Prostate gland (tissue), 2 donors: ENCODE data around the gene DOCK11. TPM values are rescaled to one million over a fixed set of nuclear protein-coding genes. Genes with fewer than 3 reads are reported as not detected.

Experiments used
- DNase-seq: peaks from one replicate; pipeline ENCODE4 v3.0.0-alpha.2; 2019; ENCODE audit warnings: low spot score
- H3K27ac ChIP-seq, 2 donors: fragments of 200-600 bp; sonication (generic); 2 replicates each; pipeline ENCODE4 v1.5.1; 2017 to 2019
- H3K27me3 ChIP-seq: fragments of 200-600 bp; sonication (generic); replicated peaks from 2 replicates; pipeline ENCODE4 v1.5.1; 2019; ENCODE audit not compliant: insufficient read depth
- H3K36me3 ChIP-seq, 2 donors: fragments of 200-600 bp; sonication (generic); 1 replicate in 1 of 2; 2 replicates in 1 of 2; pipeline versions ENCODE4 v1.5.1 to v1.8.1; 2017 to 2019
- H3K4me1 ChIP-seq: fragments of 200-600 bp; sonication (generic); replicated peaks from 2 replicates; pipeline ENCODE4 v1.5.1; 2019
- H3K4me3 ChIP-seq, 2 donors: fragments of 200-600 bp; sonication (generic); 2 replicates each; pipeline ENCODE4 v1.5.1; 2017 to 2019
- H3K9me3 ChIP-seq: fragments of 200-600 bp; sonication (generic); 2 replicates; pipeline ENCODE4 v1.5.1; 2017
- POLR2A ChIP-seq: fragments of 450-650 bp; IDR thresholded peaks from one replicate; pipeline ENCODE4 v1.6.1; 2016; ENCODE audit warnings: antibody characterized with exemption, mild to moderate bottlenecking
- POLR2AphosphoS5 ChIP-seq: sonication (generic); formaldehyde crosslinking; IDR thresholded peaks from one replicate; pipeline ENCODE4 v1.6.1; 2017; ENCODE audit warnings: antibody characterized with exemption
- WGBS: methylation state at CpG from one replicate; pipeline ENCODE4 v1.1.5; 2018; 5-methylcytosine and 5-hydroxymethylcytosine counted together
- intact Hi-C: fragments of 100-400 bp; cut with DNase I; formaldehyde crosslinking; loops from one replicate; pipeline ENCODE4 v1.14.2; 2022
- total RNA-seq, 2 donors: library from RNA; depleted of rRNA; stranded (reverse); fragments of >200 nt; gene quantifications; one replicate each; pipeline ENCODE4 v1.1.0, GENCODE V29; 2016
- TF ChIP-seq, protein P1 (sequence below), 4 experiments: fragments of 200-600 bp in 2 of 4; fragments of 450-650 bp in 2 of 4; sonication (generic) in 2 of 4; IDR thresholded peaks; 1 replicate in 3 of 4; 2 replicates in 1 of 4; pipeline ENCODE4 v1.5.1; 2016 to 2019; ENCODE audit warnings: antibody characterized with exemption in 4 of 4, mild to moderate bottlenecking in 2 of 4, moderate library complexity in 2 of 4

DOCK11 gene
- total RNA-seq, 2 donors from 2014 or later: 2.6 to 4.7 TPM

DNA sequence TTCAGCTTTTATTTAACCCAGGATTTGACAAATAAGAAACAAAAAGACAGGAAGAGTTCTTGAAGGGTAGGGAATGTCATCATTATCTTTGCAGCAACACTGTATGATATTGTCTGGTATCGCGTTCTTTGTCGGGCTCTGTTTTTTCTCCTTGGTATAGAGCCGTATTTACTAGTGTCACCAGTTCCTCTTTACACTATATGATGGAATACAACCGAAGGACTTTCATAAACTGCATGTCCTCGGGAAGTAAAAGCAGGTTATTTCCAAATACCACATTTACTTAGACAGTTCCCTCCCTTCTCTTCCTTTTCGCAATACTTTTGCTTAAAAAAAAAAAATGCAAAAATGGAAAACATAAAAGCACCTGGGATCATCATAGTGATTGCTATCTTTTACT lies 135.2 kb downstream of the DOCK11 start:
- no peaks in the 10 kb centered on the region for H3K36me3 ChIP-seq

DNA sequence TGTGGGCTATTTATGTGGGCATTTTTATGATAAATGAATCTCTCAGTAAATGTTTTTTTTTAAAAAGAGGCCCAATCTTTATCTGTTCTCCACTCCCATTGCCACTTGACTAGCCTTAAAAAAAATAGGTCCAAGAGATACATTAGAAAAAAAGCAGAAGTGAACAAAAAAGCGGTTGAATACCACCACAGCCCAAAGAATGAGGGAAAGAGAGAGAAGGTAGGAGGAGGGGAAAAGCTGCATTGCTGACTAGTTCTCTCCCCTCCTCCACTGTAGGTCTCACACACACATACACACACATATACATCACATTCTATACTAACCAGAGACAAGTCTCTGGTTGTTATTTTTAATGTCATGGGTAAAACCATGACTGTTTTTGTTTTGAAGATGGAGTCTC lies 136.0 kb downstream of the DOCK11 start:
- Histone ChIP-seq H3K4me3 (no peak overlapping the region), H3K36me3 (no peaks in the 10 kb centered on the region), H3K4me1 (no peaks in the 10 kb centered on the region), H3K27ac (no peak overlapping the region), H3K27me3 (no peaks in the 10 kb centered on the region), H3K9me3 (no peaks in the 10 kb centered on the region)
- no peak for DNase-seq
- TF ChIP-seq POLR2A: no peak
- TF ChIP-seq POLR2AphosphoS5: no peak
- TF ChIP-seq, protein P1, sequence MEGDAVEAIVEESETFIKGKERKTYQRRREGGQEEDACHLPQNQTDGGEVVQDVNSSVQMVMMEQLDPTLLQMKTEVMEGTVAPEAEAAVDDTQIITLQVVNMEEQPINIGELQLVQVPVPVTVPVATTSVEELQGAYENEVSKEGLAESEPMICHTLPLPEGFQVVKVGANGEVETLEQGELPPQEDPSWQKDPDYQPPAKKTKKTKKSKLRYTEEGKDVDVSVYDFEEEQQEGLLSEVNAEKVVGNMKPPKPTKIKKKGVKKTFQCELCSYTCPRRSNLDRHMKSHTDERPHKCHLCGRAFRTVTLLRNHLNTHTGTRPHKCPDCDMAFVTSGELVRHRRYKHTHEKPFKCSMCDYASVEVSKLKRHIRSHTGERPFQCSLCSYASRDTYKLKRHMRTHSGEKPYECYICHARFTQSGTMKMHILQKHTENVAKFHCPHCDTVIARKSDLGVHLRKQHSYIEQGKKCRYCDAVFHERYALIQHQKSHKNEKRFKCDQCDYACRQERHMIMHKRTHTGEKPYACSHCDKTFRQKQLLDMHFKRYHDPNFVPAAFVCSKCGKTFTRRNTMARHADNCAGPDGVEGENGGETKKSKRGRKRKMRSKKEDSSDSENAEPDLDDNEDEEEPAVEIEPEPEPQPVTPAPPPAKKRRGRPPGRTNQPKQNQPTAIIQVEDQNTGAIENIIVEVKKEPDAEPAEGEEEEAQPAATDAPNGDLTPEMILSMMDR (IDR thresholded peaks at IDR 0.05): no peak
- 90% methylated on average over 1 of the region's 1 CpG for WGBS
- intact Hi-C loops: no loop called here

More for the DNA sequence above, 135.2 kb downstream of the DOCK11 start:
- H3K27ac ChIP-seq: no peak overlapping the region
- H3K4me3 ChIP-seq: no peak overlapping the region
- no peaks in the 10 kb centered on the region for H3K9me3 ChIP-seq
- TF ChIP-seq POLR2A (no peak), POLR2AphosphoS5 (no peak)
- TF ChIP-seq, protein P1 (IDR thresholded peaks at IDR 0.05): no peak
- no peaks in the 10 kb centered on the region for H3K27me3 ChIP-seq
- DNase-seq: no peak
- WGBS: 83% methylated on average over 7 of the region's 7 CpGs
- intact Hi-C loops: no loop called here
- no peaks in the 10 kb centered on the region for H3K4me1 ChIP-seq

DNA sequence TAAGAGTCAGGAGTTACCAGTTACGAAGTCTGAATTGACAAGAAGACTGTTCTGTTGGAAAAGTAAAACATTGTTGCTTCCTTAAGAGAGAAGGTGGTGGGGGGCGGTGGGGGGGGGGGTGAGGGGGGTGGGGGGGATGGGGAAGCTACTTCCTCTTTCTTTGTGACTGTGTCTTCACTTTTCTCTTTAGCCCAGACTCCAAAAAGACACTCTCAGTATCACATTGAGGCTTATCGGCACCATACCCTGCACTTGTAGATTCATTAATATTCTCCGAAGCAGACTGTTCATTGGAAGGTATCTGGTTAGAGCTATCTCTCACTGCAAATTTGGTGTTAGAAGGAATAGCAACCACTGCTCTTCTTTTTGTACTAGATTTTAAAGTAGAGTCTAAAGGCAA lies 137.2 kb downstream of the DOCK11 start:
- H3K27me3 ChIP-seq: no peaks in the 10 kb centered on the region
- TF ChIP-seq, protein P1 (IDR thresholded peaks at IDR 0.05): no peak
- TF ChIP-seq POLR2A (no peak), POLR2AphosphoS5 (no peak)
- H3K9me3 ChIP-seq: no peaks in the 10 kb centered on the region
- DNase-seq: no peak
- intact Hi-C loops: no loop called here
- 94% methylated on average over 3 of the region's 4 CpGs for WGBS
- no peak overlapping the region for H3K27ac ChIP-seq
- H3K4me1 ChIP-seq: no peaks in the 10 kb centered on the region
- H3K36me3 ChIP-seq: no peaks in the 10 kb centered on the region
- no peak overlapping the region for H3K4me3 ChIP-seq

DNA sequence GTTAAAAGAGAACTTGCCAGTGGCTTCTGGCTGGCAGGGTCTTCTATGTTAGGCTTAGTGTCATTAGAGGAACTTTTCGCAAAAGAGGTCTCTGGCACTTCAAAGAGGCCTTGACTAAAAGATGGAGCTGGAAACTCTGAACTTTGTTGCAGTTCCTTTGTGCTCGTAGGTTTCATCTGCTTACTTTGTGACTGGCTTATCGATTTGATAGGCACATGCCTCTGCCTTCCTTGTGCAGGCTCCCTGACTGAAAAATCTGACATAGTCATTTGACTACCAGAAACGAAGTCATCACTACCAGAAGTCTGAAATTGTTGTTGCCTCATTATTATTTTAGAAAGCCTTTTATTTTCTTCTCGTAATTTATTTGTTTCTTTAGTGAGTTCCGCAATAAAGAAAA lies 137.9 kb downstream of the DOCK11 start:
- no peaks in the 10 kb centered on the region for H3K27me3 ChIP-seq
- no peak overlapping the region for H3K4me3 ChIP-seq
- no peak overlapping the region for H3K27ac ChIP-seq
- TF ChIP-seq, protein P1 (IDR thresholded peaks at IDR 0.05): no peak
- TF ChIP-seq POLR2A (no peak), POLR2AphosphoS5 (no peak)
- no peaks in the 10 kb centered on the region for H3K4me1 ChIP-seq
- DNase-seq: no peak
- 95% methylated on average over 6 of the region's 6 CpGs for WGBS
- H3K36me3 ChIP-seq: no peaks in the 10 kb centered on the region
- no peaks in the 10 kb centered on the region for H3K9me3 ChIP-seq
- intact Hi-C loops: no loop called here

DNA sequence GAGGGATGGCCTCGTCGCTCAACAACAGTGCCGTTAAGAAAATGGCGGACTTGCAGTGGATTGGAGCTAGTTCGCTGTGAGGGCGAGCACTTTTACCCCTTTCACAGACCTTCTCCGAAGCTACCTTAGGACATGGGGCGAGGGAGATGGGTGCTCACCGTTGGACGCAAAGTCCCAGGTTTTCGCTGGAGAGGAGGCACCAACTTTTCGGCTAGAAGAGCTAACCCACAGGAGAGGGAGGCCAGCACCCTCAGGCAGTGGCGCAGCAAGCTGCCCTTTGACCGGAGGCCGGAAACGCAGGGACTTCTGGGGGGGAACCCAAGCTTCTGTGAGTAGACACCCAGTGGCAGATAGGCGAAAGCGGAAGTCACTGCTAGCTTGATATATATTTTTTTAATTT lies 138.7 kb downstream of the DOCK11 start:
- 96% methylated on average over 18 of the region's 18 CpGs for WGBS
- no peak for DNase-seq
- TF ChIP-seq POLR2AphosphoS5 (no peak), POLR2A (no peak)
- TF ChIP-seq, protein P1 (IDR thresholded peaks at IDR 0.05): no peak
- no peak overlapping the region for H3K27ac ChIP-seq
- no peaks in the 10 kb centered on the region for H3K36me3 ChIP-seq
- H3K27me3 ChIP-seq: no peaks in the 10 kb centered on the region
- intact Hi-C loops: no loop called here
- H3K4me1 ChIP-seq: no peaks in the 10 kb centered on the region
- H3K4me3 ChIP-seq: no peak overlapping the region
- no peaks in the 10 kb centered on the region for H3K9me3 ChIP-seq
